ENCODE measurements around the gene PRKCE. TPM values are rescaled to one million over a fixed set of nuclear protein-coding genes. Genes with fewer than 3 reads are reported as not detected.

Gene PRKCE
- total and polyA plus RNA-seq, 2 donors (not counting 1 experiment from before 2014, with no cell fraction given) = 23.6 to 271 TPM

DNA sequence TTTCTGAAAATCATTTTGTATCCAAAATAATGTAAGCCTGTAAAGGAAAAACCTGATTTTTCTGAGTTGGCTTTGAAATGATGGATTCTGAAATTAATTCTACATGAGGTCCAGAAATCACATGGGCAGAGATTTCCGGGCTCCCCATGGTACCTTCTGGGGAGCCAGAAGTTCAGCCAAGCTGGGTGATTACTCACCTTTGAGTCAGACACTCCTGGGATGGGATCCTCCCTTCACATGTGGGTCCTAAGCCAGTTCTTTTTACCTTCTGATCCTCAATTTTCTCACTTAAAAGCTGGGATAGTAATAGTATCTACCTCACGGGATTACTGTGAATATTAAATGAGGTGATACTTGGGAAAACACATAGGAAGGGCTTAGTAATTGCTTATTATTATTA, 465.9 kb downstream of the PRKCE start:
- no peaks in the 10 kb centered on the region for H3K4me1 Mint-ChIP-seq
- H3K9me3 ChIP-seq (ENCODE audit: control extremely low read depth in 1 of 3, control insufficient read depth in 2 of 3, insufficient read depth in 1 of 3, low read length in 2 of 3) = peaks cover 0 to 2% (median 0%) of the 10 kb centered on the region in 3 donors
- CTCF ChIA-PET = interaction anchor here (1.1 kb wide), 1 partner anchor 9 kb away, joined by 3 read pairs; no protein-coding TSS in a partner anchor

DNA sequence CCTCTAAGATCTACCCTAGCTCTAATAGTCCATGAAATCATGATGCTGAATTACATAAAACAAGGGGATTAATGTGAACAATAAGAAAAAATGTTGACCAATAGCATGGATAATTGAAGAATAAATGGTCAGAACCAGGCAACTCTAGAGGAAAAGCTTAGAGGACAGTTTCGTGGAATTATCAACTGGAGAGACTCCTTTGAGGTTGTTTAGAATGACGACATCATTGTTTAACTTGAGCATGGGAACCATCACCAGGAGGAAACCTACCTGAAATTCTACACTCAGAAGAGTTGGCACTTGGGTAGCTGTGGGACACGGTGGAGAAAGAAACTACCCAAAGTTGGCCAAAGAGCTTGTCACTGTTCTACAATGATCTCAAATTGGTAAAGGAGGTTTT, 466.5 kb downstream of the PRKCE start:
- Histone ChIP-seq H3K9me3 (ENCODE audit: control extremely low read depth in 1 of 3, control insufficient read depth in 2 of 3, insufficient read depth in 1 of 3, low read length in 2 of 3) (no peaks in the 10 kb centered on the region), H3K9ac (ENCODE audit: low read length) (no peak overlapping the region), H3K79me2 (ENCODE audit: control insufficient read depth, insufficient read depth, low read length) (no peaks in the 10 kb centered on the region), H3K27ac (ENCODE audit: low read length in 2 of 2) (no peak overlapping the region), H3K27me3 (replicated peaks in 1 of 4; ENCODE audit: control extremely low read depth in 1 of 4, control insufficient read depth in 3 of 4, insufficient read depth in 4 of 4, low read length in 3 of 4) (no peaks in the 10 kb centered on the region), H4K20me1 (ENCODE audit: control insufficient read depth, insufficient read depth, low read length, poor library complexity, severe bottlenecking) (peaks cover 6% of the 10 kb centered on the region), H3K36me3 (replicated peaks in 1 of 2; ENCODE audit: control extremely low read depth in 1 of 2, control insufficient read depth in 1 of 2, extremely low read depth in 1 of 2, insufficient read depth in 2 of 2, low read length in 1 of 2) (peaks cover 0 to 18% of the 10 kb centered on the region in 2 experiments), H2AFZ (ENCODE audit: insufficient read depth, low read depth, low read length, poor library complexity, severe bottlenecking) (no peak overlapping the region), H3K4me3 (ENCODE audit: control extremely low read depth in 1 of 5, extremely low read depth in 1 of 5, insufficient read depth in 1 of 5, low read depth in 2 of 5, low read length in 4 of 5) (no peak overlapping the region), H3K4me2 (replicated peaks; ENCODE audit: low read depth, low read length, poor library complexity, severe bottlenecking) (no peak overlapping the region), H3K4me1 (ENCODE audit: control insufficient read depth in 2 of 2, insufficient read depth in 2 of 2, low read length in 2 of 2) (no peaks in the 10 kb centered on the region)
- ChIA-PET POLR2A (no interaction called here), CTCF (no interaction called here)
- WGBS (ENCODE audit: insufficient coverage) = 100% methylated on average over 1 of the region's 3 CpGs
- no peak for TF ChIP-seq EZH2 (IDR thresholded peaks at IDR 0.05; ENCODE audit: borderline replicate concordance, insufficient read depth, low read depth, low read length, poor library complexity, severe bottlenecking)
- H3K4me3 Mint-ChIP-seq = no peak overlapping the region
- H3K27me3 Mint-ChIP-seq = no peaks in the 10 kb centered on the region
- ATAC-seq (ENCODE audit: low read depth) (no peak), DNase-seq (no peak)
- intact Hi-C loops (cut with micrococcal nuclease) = no loop called here
- no peak overlapping the region for H3K27ac Mint-ChIP-seq
- no peaks in the 10 kb centered on the region for H3K9me3 Mint-ChIP-seq (ENCODE audit: insufficient read depth)
- no peaks in the 10 kb centered on the region for H3K4me1 Mint-ChIP-seq

More for the DNA sequence above, 465.9 kb downstream of the PRKCE start:
- no peak overlapping the region for H3K4me3 Mint-ChIP-seq
- POLR2A ChIA-PET = no interaction called here
- 89% methylated on average over 1 of the region's 2 CpGs for WGBS (ENCODE audit: insufficient coverage)
- no peak overlapping the region for H3K27ac Mint-ChIP-seq
- Histone ChIP-seq H3K4me3 (ENCODE audit: control extremely low read depth in 1 of 5, extremely low read depth in 1 of 5, insufficient read depth in 1 of 5, low read depth in 2 of 5, low read length in 4 of 5) (no peak overlapping the region), H3K27ac (ENCODE audit: low read length in 2 of 2) (no peak overlapping the region), H3K4me1 (ENCODE audit: control insufficient read depth in 2 of 2, insufficient read depth in 2 of 2, low read length in 2 of 2) (no peaks in the 10 kb centered on the region), H3K4me2 (replicated peaks; ENCODE audit: low read depth, low read length, poor library complexity, severe bottlenecking) (no peak overlapping the region), H2AFZ (ENCODE audit: insufficient read depth, low read depth, low read length, poor library complexity, severe bottlenecking) (no peak overlapping the region), H3K36me3 (replicated peaks in 1 of 2; ENCODE audit: control extremely low read depth in 1 of 2, control insufficient read depth in 1 of 2, extremely low read depth in 1 of 2, insufficient read depth in 2 of 2, low read length in 1 of 2) (peaks cover 0 to 18% of the 10 kb centered on the region in 2 experiments), H3K79me2 (ENCODE audit: control insufficient read depth, insufficient read depth, low read length) (no peaks in the 10 kb centered on the region), H4K20me1 (ENCODE audit: control insufficient read depth, insufficient read depth, low read length, poor library complexity, severe bottlenecking) (peaks cover 6% of the 10 kb centered on the region), H3K9ac (ENCODE audit: low read length) (no peak overlapping the region), H3K27me3 (replicated peaks in 1 of 4; ENCODE audit: control extremely low read depth in 1 of 4, control insufficient read depth in 3 of 4, insufficient read depth in 4 of 4, low read length in 3 of 4) (no peaks in the 10 kb centered on the region)
- intact Hi-C loops (cut with micrococcal nuclease) = no loop called here
- ATAC-seq (ENCODE audit: low read depth) (no peak), DNase-seq (no peak)
- no peaks in the 10 kb centered on the region for H3K9me3 Mint-ChIP-seq (ENCODE audit: insufficient read depth)
- TF ChIP-seq, protein P1, sequence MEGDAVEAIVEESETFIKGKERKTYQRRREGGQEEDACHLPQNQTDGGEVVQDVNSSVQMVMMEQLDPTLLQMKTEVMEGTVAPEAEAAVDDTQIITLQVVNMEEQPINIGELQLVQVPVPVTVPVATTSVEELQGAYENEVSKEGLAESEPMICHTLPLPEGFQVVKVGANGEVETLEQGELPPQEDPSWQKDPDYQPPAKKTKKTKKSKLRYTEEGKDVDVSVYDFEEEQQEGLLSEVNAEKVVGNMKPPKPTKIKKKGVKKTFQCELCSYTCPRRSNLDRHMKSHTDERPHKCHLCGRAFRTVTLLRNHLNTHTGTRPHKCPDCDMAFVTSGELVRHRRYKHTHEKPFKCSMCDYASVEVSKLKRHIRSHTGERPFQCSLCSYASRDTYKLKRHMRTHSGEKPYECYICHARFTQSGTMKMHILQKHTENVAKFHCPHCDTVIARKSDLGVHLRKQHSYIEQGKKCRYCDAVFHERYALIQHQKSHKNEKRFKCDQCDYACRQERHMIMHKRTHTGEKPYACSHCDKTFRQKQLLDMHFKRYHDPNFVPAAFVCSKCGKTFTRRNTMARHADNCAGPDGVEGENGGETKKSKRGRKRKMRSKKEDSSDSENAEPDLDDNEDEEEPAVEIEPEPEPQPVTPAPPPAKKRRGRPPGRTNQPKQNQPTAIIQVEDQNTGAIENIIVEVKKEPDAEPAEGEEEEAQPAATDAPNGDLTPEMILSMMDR (IDR thresholded peaks at IDR 0.05) = no peak
- no peak for TF ChIP-seq EZH2 (IDR thresholded peaks at IDR 0.05; ENCODE audit: borderline replicate concordance, insufficient read depth, low read depth, low read length, poor library complexity, severe bottlenecking)
- H3K27me3 Mint-ChIP-seq = no peaks in the 10 kb centered on the region
